OCI-LY1 (cell line): ENCODE measurements around the gene LRRN1.

Experiments
- CTCF ChIP-seq: fragments of 200-600 bp; sonication (generic), shearing (Covaris generic); IDR thresholded peaks from 2 replicates; pipeline ENCODE4 v1.5.1; 2017; ENCODE audit warnings: mild to moderate bottlenecking, antibody characterized with exemption, low read length, moderate library complexity, mixed read lengths
- EZH2 ChIP-seq: fragments of 200-600 bp; sonication (generic), shearing (Covaris generic); IDR thresholded peaks from 2 replicates; pipeline ENCODE4 v1.8.0; 2017; ENCODE audit warnings: borderline replicate concordance, mixed run types, mild to moderate bottlenecking, antibody characterized with exemption, low read length, moderate library complexity, mixed read lengths

- TF ChIP-seq CTCF = no peak
- TF ChIP-seq EZH2 = no peak
These were observed 33.1 kb upstream of the LRRN1 start for GRCh38 chr3:3766140-3766539.
